MG63 (cell line): Measurements from ENCODE around the gene RPL37. TPM values are rescaled to one million over a fixed set of nuclear protein-coding genes. Genes with fewer than 3 reads are reported as not detected.
"Not testable (repeated sequence)": the region's sequence is repeated elsewhere in the genome, so short reads cannot be mapped to it uniquely, and the experiment has no call there.

Experiments used
- DNase-seq: peaks from one replicate; pipeline ENCODE4 v3.0.0-alpha.2; 2020
- H3K27me3 ChIP-seq: fragments of 250-450 bp; sonication (Bioruptor Pico); 2 replicates; pipeline ENCODE4 v1.5.1; 2020; ENCODE audit warnings: mild to moderate bottlenecking, moderate library complexity
- H3K36me3 ChIP-seq: fragments of 250-450 bp; sonication (Bioruptor Pico); 2 replicates; pipeline ENCODE4 v1.5.1; 2020; ENCODE audit warnings: mild to moderate bottlenecking, moderate library complexity
- H3K4me3 ChIP-seq: fragments of 250-450 bp; sonication (Bioruptor Pico); 2 replicates; pipeline ENCODE4 v1.5.1; 2020; ENCODE audit warnings: mild to moderate bottlenecking, moderate library complexity
- H3K9me3 ChIP-seq: fragments of 250-450 bp; sonication (Bioruptor Pico); 2 replicates; pipeline ENCODE4 v1.5.1; 2020; ENCODE audit warnings: mild to moderate bottlenecking, moderate library complexity
- total RNA-seq: library from RNA; depleted of rRNA; stranded (reverse); fragments of >200 nt; shearing (Covaris generic); gene quantifications from 2 replicates; pipeline ENCODE4 v1.2.3, GENCODE V29; 2014; ENCODE audit warnings: low replicate concordance

RPL37 gene
- total RNA-seq, 1 experiment from 2014 or later = 523 TPM

DNA sequence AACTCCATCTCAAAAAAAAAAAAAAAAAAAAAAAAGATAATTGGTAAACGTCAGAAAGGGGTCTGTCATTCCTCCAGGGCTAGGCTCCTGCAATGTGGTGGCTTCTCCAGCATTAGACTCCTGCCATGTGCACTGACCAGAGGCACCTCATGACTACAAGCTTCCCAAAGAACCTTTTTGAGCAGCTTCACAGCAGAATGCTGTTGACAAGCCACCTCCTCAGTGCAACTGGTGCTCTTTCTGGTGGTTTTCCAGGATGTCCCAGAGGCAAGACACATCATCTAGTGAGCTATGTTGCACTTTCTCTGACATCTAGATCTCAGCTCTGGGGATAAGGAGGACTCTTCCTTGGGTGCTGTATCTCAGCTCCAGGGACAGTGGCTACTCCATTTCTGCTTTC is 11.6 kb downstream of the RPL37 start:
- Histone ChIP-seq H3K27me3 (no peaks in the 10 kb centered on the region), H3K36me3 (peaks cover 38% of the 10 kb centered on the region), H3K4me3 (no peak overlapping the region), H3K9me3 (no peaks in the 10 kb centered on the region)
- no peak for DNase-seq

DNA sequence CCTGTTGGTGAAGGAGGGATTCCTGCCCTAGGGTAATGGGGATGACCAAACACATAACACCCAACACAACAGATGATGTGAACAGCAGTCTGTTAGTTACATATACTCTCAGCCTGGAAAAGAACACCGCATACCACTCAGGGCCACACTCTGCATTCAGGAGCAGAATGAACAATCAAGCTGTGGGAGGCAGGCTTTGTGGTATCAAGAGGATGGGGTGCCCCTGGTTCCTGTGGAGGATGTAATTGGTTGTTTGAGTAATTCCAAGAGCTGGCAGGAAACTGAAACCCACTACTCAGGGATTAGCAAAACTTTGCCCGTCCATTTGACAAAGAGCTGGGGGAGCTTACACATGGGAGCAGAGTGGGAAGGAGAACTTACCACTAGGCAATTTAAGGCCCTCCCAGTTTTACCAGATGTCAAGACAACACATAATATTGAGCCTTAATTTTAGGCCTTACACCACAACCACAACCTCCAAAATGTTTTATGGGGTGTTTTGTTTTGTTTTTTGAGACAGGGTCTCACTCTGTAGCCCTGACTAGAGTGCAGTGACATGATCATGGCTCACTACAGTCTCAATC is 21.2 kb downstream of the RPL37 start:
- no peaks in the 10 kb centered on the region for H3K9me3 ChIP-seq
- H3K27me3 ChIP-seq = no peaks in the 10 kb centered on the region
- no peak for DNase-seq
- H3K4me3 ChIP-seq = no peak overlapping the region
- H3K36me3 ChIP-seq = no peaks in the 10 kb centered on the region

DNA sequence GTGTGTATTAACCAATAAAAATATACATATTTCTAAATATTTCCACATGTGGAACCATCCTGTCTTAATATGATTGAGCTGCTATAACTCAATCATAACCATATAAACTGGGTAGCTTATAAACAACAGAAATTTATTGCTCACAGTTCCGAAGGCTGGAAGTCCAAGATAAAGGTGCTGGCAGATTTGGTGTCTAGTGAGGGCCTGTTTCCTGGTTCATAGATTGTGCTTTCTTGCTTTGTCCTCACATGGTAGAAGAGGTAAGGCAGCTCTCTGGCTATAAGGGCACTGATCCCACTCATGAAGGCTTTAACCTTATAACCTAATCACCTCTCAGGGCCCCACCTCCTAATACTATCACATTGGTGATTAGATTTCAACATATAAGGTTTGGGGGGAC is 22.9 kb downstream of the RPL37 start:
- Histone ChIP-seq H3K36me3 (no peaks in the 10 kb centered on the region), H3K27me3 (no peaks in the 10 kb centered on the region), H3K4me3 (no peak overlapping the region), H3K9me3 (no peaks in the 10 kb centered on the region)
- DNase-seq = no peak

DNA sequence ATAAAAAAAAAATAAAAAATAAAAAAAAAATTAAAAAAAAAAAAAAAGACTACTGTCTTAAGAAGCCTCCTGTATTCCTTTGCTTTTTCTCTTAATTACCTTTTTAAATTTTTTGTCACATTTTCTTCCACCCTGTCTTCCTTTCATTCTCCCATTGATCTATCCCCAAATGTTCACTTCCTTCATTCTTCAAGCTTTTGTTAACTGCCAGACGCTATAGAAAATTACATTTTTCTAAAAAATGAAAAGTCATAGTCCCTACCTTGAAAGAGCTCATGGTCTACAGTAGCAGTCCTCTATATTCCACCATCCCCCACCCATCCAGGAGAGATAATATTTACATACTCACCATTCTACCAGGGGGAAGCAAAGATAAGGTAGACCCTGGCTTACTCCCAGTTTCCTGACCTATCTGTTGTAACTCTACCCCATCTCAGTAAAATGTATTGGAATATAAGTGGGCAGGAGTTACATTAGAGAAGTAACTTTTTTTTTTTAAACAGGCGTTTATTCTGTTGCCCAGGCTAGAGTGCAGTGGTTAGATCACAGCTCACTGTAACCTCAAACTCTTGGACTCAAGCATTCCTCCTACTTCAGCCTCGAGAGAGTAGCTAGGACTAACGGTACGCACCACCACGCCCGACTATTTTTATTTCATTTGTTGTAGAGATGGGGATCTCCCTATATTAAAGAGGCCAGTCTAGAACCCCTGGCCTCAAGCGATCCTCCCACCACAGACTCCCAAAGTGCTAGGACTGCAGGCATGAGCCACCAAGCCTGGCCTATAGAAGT is 33.1 kb downstream of the RPL37 start:
- no peak for DNase-seq
- Histone ChIP-seq H3K9me3 (no peaks in the 10 kb centered on the region), H3K36me3 (no peaks in the 10 kb centered on the region), H3K4me3 (no peak overlapping the region), H3K27me3 (no peaks in the 10 kb centered on the region)

DNA sequence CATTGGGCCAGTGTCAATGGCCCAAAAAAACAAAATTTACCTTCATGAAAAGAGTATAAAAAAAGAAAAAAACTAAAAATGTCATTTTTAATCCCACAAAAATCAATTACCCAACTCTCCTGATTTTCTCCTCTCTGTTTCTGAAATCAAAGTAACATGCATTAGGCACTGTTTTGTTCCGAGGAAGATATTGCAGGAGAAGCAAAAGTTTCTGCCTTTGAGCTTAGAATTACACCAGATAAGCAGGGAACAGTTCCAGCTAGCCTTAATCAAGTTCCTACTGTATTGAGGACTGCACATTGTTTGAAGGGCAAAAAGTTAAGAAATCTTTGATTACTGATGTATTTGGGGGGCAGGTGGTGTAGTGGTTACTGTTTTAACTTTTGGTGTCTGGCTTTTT is 35.8 kb downstream of the RPL37 start:
- peaks cover 10% of the 10 kb centered on the region for H3K36me3 ChIP-seq
- no peak for DNase-seq
- H3K9me3 ChIP-seq = no peaks in the 10 kb centered on the region
- H3K4me3 ChIP-seq = peak overlapping the region; percentile 97
- no peaks in the 10 kb centered on the region for H3K27me3 ChIP-seq

DNA sequence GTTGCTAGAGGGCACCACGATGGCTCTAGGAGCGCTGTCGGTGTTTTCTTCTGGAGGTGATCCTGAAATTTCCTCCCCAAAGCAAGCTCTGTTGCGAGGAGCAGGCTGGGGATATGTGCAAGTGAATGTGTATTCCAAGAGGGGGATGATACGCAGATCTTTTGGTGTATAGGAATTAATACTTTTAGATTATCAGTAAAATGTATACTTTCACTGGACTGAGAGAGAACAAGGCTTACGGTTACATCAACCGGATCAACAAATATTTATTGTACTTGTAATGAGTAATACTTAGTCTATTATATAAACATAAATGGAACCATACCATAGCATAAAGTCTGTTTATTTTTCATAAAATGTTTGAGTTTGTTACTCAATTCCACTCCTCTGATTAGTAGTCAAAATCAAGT is 36.2 kb downstream of the RPL37 start:
- H3K36me3 ChIP-seq = peaks cover 13% of the 10 kb centered on the region
- peak overlapping the region; percentile 97 for H3K4me3 ChIP-seq
- no peaks in the 10 kb centered on the region for H3K9me3 ChIP-seq
- H3K27me3 ChIP-seq = no peaks in the 10 kb centered on the region
- DNase-seq = no peak

DNA sequence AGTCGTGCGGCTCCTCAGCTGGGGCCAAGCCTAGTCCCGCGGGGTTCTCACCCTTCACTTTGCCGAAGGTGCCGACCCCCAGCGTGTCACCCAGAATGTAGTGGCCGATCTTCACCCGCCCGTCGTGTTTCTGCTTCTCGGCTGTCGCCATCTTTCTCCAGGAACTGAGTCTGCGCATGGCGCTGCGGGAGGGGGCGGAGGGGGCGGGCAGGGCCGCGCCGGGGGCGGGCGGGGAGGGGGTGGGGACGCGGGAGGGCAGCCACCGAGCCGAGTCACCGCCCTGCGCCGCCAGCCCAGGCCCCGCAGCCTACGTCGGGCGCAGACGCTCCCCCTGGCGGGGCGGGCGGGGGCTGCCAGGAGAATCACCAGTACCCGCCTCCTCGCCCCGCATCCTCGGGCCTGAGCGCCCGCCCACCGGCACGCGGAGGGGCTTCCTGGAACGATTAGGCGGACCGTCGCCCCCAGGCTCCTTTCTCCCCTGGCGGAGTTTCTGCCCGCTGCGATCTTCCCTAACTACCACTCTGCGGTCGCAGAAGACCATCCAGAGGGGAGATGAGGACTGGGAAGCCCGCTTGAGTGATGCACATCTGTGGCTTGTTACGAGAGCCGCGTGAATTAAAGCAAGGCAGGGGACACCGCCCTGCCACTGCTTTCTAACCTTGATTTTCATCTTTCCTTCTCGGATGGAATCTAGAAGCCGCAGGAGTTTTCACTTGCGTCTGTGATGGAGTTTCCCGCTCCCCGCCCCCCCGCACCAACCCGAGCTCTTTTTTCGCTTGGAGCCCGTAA is 36.8 kb downstream of the RPL37 start, which contains the start of gene PRKAA1:
TSS of gene PRKAA1 (minus strand) at position 363 of the 789 bp plus-strand sequence. CDS start at position 178, 185 bp downstream.
- peak within 1 kb of the TSS; percentile 97 for H3K4me3 ChIP-seq
- H3K9me3 ChIP-seq = no peaks in the 10 kb centered on the region
- no peaks in the 10 kb centered on the region for H3K27me3 ChIP-seq
- H3K36me3 ChIP-seq = peaks cover 13% of the 10 kb centered on the region
- peak; percentile 92 for DNase-seq

DNA sequence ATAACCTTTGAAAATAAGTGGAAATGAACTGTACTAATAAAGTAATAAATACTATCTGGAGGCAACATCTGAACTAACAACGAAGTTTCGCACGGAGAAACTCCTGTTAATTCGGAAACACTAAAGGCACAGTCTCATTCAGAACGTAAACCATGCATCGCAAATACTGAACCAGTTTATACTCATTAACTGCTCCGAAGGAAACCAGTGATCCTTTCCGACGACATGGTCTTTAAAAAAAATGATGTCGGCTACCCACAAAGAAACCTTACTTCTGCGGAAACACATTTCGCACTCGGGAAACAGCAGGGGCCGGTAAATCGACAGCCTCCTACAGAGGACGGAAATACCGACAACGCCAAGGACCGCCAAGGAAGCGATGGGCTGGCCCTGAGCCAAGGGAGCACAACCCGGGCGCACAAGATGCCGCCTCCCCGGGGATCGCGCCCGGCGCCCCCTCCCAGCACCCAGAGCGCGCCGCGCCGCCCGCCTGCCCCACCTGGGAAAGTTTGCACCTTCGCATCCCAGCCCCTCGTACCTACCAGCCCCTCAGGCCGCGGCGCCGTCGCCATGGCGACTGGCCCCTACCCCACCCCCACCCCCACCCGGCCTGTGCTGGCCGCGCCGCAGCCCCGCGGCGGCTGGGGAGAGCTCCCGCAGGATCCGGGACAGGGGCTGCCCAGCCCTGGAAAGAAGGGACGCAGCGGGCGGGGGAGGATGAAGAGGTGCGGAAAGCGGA is 37.6 kb downstream of the RPL37 start:
- no peaks in the 10 kb centered on the region for H3K27me3 ChIP-seq
- H3K36me3 ChIP-seq = peaks cover 13% of the 10 kb centered on the region
- DNase-seq = peak; percentile 86
- H3K4me3 ChIP-seq = peak overlapping the region; percentile 97
- no peaks in the 10 kb centered on the region for H3K9me3 ChIP-seq

DNA sequence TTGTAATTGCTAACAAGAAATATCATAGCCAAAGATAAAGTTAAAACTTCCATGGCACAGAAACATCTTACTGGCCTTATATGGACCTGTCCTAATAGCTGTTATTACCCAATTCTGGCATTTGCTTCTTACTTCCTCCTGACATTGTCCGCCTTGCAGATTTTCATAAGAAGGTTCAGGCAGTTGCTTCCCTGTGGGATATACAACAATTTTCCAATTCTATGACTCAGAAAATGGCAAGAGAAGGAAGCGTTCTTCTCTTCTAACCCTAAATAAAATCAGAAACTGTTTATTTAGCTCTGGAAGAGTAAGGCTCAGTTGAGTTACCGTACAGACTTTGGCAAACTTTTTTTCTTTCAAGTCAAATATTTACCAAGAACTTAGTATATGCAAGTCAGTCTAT is 38.5 kb downstream of the RPL37 start:
- Histone ChIP-seq H3K4me3 (peak overlapping the region; percentile 97), H3K9me3 (no peaks in the 10 kb centered on the region), H3K36me3 (peaks cover 13% of the 10 kb centered on the region), H3K27me3 (no peaks in the 10 kb centered on the region)
- peak; percentile 10 for DNase-seq

DNA sequence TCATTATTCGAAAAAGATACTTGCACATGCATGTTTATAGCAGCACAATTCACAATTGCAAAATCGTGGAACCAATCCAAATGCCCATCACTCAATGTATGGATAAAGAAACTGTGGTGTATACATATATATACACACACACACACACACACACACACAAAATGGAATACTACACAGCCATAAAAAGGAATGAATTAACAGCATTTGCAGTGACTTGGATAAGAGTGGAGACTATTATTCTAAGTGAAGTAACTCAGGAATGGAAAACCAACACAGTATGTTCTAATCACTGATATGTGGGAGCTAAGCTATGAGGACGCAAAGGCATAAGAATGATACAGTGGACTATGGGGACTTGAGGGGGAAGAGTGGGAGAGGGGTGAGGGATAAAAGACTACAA is 40.1 kb downstream of the RPL37 start:
- DNase-seq, H3K27me3 ChIP-seq, H3K9me3 ChIP-seq, H3K4me3 ChIP-seq: not testable (repeated sequence)
- H3K36me3 ChIP-seq = peaks cover 13% of the 10 kb centered on the region

DNA sequence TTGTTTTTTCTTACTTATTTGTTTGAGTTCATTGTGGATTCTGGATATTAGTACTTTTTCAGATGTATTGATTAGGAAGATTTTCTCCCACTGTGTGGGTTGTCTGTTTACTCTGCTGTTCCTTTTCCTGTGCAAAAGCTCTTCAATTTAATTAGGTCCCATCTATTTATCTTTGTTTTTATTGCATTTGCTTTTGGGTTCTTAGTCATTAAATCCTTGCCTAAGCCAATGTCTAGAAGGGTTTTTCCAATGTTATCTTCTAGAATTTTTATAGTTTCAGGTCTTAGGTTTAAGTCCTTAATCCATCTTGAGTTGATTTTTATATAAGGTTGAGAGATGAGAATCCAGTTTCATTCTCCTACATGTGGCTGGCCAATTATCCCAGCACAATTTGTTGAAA is 40.7 kb downstream of the RPL37 start:
- not testable (repeated sequence) for H3K27me3 ChIP-seq, H3K4me3 ChIP-seq, H3K9me3 ChIP-seq, DNase-seq
- peaks cover 13% of the 10 kb centered on the region for H3K36me3 ChIP-seq

DNA sequence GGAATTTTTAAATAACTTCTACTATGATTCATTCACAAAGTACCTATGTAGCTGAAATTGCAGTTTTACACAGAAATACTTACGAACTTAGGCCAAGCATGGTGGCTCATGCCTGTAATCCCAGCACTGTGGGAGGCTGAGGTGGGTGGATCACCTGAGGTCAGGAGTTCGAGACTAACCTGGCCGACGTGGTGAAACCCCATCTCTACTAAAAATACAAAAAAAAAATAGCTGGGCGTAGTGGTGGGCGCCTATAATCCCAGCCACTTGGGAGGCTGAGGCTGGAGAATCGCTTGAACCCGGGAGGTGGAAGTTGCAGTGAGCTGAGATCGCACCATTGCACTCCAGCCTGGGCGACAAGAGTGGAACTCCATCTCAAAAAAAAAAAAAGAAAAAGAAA is 42.3 kb downstream of the RPL37 start:
- H3K4me3 ChIP-seq, DNase-seq, H3K9me3 ChIP-seq, H3K27me3 ChIP-seq: not testable (repeated sequence)
- H3K36me3 ChIP-seq = peaks cover 29% of the 10 kb centered on the region

DNA sequence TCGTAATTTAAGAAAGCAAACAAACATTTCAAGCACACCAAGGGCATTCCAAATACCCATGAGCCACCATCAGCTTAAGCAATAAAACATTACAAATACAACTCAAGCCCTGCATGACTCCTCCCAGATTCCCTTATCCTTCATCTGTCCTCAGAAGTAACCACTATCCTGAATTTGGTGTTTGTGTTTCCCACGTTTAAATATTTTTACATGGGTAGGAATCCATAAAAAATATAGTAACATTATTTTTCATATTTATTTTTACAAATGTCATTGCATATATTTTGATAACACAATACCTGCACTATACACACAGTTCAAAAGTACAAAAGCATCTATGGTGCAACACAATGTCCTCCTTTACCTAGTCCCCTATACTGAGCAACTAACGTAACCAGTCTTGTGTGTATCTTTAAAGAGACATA is 43.3 kb downstream of the RPL37 start:
- peaks cover 29% of the 10 kb centered on the region for H3K36me3 ChIP-seq
- H3K9me3 ChIP-seq = peaks cover 9% of the 10 kb centered on the region
- DNase-seq = no peak
- H3K27me3 ChIP-seq = no peaks in the 10 kb centered on the region
- H3K4me3 ChIP-seq = no peak overlapping the region

DNA sequence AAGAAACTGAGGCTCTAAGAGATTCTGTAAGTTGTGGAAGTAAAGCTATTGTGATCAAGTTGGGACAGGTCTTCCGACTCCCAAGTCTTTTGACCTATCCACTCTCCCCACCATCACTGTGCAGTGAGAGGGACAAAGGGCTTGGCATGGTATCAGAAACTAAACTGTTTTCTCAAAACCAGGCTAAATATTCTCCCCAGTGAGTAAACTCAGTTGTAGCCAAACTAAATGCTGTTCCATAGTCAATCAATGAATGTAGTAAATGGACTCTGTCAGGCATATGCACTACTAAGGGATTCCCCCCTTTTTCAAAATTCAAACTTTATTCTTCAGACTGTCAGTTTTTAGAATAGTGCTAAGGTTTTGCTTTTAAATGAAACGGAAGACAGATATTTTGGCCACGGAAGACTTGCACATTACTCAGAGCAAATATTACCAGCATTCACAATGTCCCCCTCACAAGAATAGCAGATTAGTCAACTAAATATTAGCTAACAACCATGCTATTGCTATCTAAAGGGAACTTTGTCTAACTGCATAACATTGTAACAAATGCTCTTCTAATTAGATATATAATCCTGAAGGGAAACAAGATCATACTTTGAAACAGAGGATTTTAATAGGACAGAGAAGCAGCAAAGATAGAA is 44.0 kb downstream of the RPL37 start:
- no peaks in the 10 kb centered on the region for H3K27me3 ChIP-seq
- peaks cover 32% of the 10 kb centered on the region for H3K36me3 ChIP-seq
- peaks cover 9% of the 10 kb centered on the region for H3K9me3 ChIP-seq
- no peak overlapping the region for H3K4me3 ChIP-seq
- no peak for DNase-seq

DNA sequence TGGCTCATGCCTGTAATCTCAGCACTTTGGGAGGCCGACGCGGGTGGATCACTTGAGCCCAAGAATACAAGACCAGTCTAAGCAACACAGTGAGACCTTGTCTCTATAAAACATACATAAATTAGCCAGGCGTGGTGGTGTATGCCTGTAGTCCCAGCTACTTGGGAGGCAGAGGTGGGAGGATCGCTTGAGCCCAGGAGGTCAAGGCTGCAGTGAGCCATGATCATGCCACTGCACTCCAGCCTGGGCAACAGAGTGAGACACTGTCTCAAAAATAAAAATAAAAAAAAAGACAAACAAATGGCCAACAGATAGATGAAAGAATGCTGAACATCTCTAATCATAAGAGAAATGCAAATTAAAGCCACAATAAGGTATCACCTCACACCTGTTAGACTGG is 46.1 kb downstream of the RPL37 start:
- not testable (repeated sequence) for H3K4me3 ChIP-seq, DNase-seq, H3K9me3 ChIP-seq, H3K27me3 ChIP-seq
- H3K36me3 ChIP-seq = peaks cover 22% of the 10 kb centered on the region

DNA sequence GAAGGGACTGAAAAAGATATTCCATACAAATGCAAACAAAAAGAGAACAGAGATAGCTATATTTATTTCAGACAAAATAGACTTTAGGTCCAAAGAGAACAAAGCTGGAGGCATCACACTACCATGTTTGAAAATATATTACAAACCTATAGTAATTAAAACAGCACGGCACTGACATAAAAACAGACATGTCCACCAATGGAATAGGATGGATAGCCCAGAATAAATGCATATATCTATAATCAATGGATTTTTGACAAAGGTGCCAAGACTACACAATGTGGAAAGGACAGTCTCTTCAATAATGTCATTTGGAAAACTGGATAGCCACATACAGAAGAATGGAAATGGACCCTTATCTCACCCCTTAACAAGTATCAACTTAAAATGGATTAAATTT is 47.0 kb downstream of the RPL37 start:
- Histone ChIP-seq H3K36me3 (peaks cover 22% of the 10 kb centered on the region), H3K4me3 (no peak overlapping the region), H3K27me3 (no peaks in the 10 kb centered on the region), H3K9me3 (peaks cover 9% of the 10 kb centered on the region)
- DNase-seq = no peak
